Stimulated activated naive CD8-positive, alpha-beta T cell treated with anti-CD3 and anti-CD28 coated beads, Interleukin-15, amount 100 ng/mL, for 72 hours (primary cell): ENCODE measurements around the gene DPT.
"Not testable (repeated sequence)": the region's sequence is repeated elsewhere in the genome, so short reads cannot be mapped to it uniquely, and the experiment has no call there.

ENCODE experiments used
- ATAC-seq: fragments of 150-1000 bp; cut with Tn5 transposase; 2 replicates; pipeline ENCODE4 v1.10.0; 2021; ENCODE audit warnings: mild to moderate bottlenecking, moderate library complexity
- DNase-seq, 2 donors: peaks; one replicate each; pipeline ENCODE4 v3.0.0; 2021 to 2022
- H3K27ac Mint-ChIP-seq, 2 donors: one replicate each; pipeline ENCODE4 v1.8.0; 2022; ENCODE audit warnings: mild to moderate bottlenecking in 2 of 2, mixed read lengths in 2 of 2, moderate library complexity in 2 of 2
- H3K27me3 Mint-ChIP-seq: one replicate; pipeline ENCODE4 v1.8.0; 2022; ENCODE audit warnings: mixed read lengths
- H3K4me1 Mint-ChIP-seq: one replicate; pipeline ENCODE4 v1.8.0; 2022; ENCODE audit warnings: mild to moderate bottlenecking, mixed read lengths
- H3K4me3 Mint-ChIP-seq, 2 donors: one replicate each; pipeline ENCODE4 v1.8.0; 2022; ENCODE audit warnings: mild to moderate bottlenecking in 2 of 2, mixed read lengths in 2 of 2, moderate library complexity in 1 of 2
- H3K9me3 Mint-ChIP-seq, 2 donors: one replicate each; pipeline ENCODE4 v1.8.0; 2022; ENCODE audit warnings: mixed read lengths in 2 of 2

The DPT gene

GRCh38 chr1:168728473-168729404, at the start of gene DPT:
TSS of gene DPT (minus strand) at chr1:168729206. CDS start at chr1:168729174, 32 bp downstream.
- ATAC-seq (no peak), DNase-seq (no peak)
- no peak within 1 kb of the TSS for H3K27ac Mint-ChIP-seq
- no peaks in the 10 kb centered on the region for H3K9me3 Mint-ChIP-seq
- H3K4me3 Mint-ChIP-seq, result no peak within 1 kb of the TSS
- H3K4me1 Mint-ChIP-seq, result no peaks in the 10 kb centered on the region
- H3K27me3 Mint-ChIP-seq, result no peaks in the 10 kb centered on the region

DNA sequence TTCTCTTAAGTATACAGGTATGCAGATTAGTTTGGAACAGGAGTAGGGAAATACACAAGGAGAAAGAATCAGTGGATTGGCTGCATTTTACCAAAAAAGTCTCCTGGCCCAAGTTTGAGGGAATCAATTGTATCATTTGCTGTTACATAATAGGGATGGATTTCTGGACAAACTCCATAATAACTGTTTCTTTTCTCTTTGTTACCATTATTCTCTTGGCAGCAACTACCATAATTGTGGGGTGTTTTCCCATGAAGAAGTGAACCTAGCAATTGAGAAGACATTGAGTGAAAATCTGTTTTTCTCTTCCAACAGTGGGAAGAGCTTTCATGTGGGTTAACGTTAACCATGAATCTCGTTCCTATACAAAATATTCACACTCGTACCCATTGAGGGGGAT, 46.4 kb upstream of the DPT start:
- no peak overlapping the region for H3K4me3 Mint-ChIP-seq
- H3K4me1 Mint-ChIP-seq, result no peaks in the 10 kb centered on the region
- DNase-seq (no peak), ATAC-seq (no peak)
- no peaks in the 10 kb centered on the region for H3K27me3 Mint-ChIP-seq
- H3K9me3 Mint-ChIP-seq, result no peaks in the 10 kb centered on the region
- H3K27ac Mint-ChIP-seq, result no peak overlapping the region

DNA sequence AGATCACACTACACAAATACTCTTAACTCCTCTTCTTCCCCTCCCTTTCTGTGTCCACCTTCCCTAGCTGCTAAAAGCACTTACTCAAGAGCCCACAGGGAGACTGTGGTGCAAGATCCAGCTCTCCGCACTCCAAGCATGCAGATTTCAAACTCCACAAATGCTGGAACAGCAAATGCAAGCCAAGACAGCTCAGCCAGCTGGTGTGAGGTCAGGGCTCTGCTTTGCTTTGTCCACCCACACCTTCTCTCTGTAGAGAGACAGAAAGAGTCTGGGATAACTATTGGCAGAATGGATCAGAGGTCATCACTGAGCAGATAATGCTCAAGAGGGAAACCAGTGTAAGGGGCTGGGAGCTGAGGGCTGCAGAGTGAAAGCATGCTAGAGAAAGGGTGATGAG, 45.2 kb upstream of the DPT start:
- no peaks in the 10 kb centered on the region for H3K27me3 Mint-ChIP-seq
- DNase-seq (no peak), ATAC-seq (no peak)
- no peaks in the 10 kb centered on the region for H3K9me3 Mint-ChIP-seq
- no peaks in the 10 kb centered on the region for H3K4me1 Mint-ChIP-seq
- no peak overlapping the region for H3K27ac Mint-ChIP-seq
- H3K4me3 Mint-ChIP-seq, result no peak overlapping the region

DNA sequence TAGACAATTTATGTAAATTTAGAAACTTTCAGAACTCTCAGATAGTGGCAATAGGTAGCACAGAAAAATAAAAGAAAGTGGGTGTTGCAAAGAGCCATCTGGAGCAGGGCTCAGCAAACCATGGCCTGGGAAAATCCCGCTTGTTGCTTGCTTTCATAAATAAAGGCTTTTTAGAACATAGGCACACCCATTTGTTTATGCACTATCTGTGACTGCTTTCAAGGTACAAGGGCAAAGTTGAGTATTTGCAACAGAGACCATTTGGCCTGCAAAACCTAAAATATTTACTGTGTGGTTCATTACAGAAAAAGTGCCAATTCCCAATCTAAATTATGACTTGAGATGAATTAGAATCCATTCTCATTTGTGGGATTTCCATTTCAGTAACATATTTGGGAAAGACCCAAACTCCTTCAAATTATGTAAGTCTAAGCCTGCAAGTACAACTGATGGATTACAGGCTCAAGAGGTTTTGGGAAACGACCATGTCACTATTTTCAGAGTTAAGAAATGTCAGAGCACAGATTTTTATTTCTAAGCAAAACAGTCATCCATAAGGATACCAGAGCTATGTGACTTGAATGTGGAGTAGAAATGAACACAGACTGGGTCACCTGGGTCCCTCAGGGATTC, 43.5 kb upstream of the DPT start:
- no peak overlapping the region for H3K27ac Mint-ChIP-seq
- DNase-seq (no peak), ATAC-seq (no peak)
- no peaks in the 10 kb centered on the region for H3K9me3 Mint-ChIP-seq
- no peaks in the 10 kb centered on the region for H3K27me3 Mint-ChIP-seq
- H3K4me3 Mint-ChIP-seq, result no peak overlapping the region
- no peaks in the 10 kb centered on the region for H3K4me1 Mint-ChIP-seq

DNA sequence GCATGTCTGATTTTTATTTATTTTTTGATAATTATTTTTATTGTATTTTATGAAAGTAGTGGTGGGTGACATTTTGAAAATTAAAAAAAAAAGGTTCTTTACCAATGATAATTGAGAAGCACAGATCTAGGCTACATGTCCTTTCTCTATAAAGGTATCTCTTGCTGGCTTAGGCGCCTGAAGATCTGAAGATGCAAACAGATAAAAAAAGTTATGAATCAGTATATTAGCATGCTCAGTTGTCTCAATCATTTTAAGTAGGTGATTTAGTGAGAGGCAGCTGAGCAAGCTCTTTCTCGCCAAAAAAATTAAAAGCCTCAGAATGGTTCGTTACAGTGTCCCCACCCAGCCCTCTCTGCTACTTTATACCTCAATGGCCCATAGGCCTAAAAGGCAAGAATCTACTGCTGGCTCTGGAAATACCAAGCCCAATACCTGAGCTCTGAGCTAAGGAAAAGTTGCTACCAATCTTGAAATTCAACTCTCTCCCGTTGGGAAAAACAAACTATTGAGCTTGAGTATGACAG, 42.2 kb upstream of the DPT start:
- Mint-ChIP-seq H3K4me3 (no peak overlapping the region), H3K4me1 (no peaks in the 10 kb centered on the region), H3K9me3 (no peaks in the 10 kb centered on the region), H3K27me3 (no peaks in the 10 kb centered on the region), H3K27ac (no peak overlapping the region)
- no peak for DNase-seq
- no peak for ATAC-seq

DNA sequence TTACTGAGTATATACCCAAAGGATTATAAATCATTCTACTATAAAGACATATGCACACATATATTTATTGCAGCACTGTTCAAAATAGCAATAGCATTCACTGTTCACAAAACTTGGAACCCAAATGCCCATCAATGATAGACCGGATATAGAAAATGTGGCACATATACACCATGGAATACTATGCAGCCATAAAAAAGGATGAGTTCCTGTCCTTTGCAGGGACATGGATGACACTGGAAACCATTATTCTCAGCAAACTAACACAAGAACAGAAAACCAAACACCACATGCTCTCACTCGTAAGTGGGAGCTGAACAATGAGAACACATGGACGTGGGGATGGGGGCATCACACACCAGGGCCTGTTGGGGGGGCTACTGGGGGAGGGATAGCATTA, 40.9 kb upstream of the DPT start:
- H3K4me3 Mint-ChIP-seq, DNase-seq, ATAC-seq, H3K27ac Mint-ChIP-seq, H3K27me3 Mint-ChIP-seq, H3K9me3 Mint-ChIP-seq, H3K4me1 Mint-ChIP-seq: not testable (repeated sequence)

DNA sequence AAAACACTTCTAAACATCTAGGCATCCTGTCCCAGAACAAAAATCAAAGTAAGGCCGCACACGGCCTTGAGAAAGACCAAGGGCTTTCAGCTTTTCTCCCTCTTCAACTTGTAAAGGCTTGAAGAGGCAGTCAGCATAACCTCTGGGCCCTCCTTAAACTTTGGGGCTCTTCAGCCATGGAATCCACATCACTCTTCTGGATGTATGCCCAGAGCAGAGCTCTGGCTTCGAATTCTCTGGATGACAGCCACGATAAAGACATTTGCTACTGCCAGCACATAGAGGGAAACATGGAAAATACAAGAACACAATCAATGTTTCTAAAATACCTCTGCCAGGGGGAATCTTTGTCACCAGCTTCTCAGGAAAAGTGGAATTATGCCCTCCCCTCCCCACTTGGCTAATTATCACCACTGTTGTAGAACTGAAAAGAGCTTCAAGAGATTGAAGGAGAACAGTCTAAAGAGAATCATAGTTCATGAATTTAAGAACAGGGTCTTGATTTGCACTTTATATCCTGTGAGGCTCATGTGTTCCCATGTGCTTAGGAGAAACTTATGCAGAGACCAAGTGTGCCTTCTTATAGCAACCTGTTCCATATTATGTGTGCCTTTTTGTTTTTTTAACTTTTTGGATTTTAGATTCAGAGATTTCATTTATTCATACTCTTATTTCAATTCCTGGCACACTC, 39.0 kb upstream of the DPT start:
- Mint-ChIP-seq H3K27me3 (no peaks in the 10 kb centered on the region), H3K27ac (no peak overlapping the region), H3K9me3 (no peaks in the 10 kb centered on the region), H3K4me1 (no peaks in the 10 kb centered on the region), H3K4me3 (no peak overlapping the region)
- DNase-seq (no peak), ATAC-seq (no peak)

GRCh38 chr1:168766568-168766967, 37.6 kb upstream of the DPT start:
- H3K4me3 Mint-ChIP-seq, result no peak overlapping the region
- H3K9me3 Mint-ChIP-seq, result no peaks in the 10 kb centered on the region
- ATAC-seq (no peak), DNase-seq (no peak)
- no peak overlapping the region for H3K27ac Mint-ChIP-seq
- H3K4me1 Mint-ChIP-seq, result no peaks in the 10 kb centered on the region
- no peaks in the 10 kb centered on the region for H3K27me3 Mint-ChIP-seq

- Mint-ChIP-seq H3K4me1 (no peaks in the 10 kb centered on the region), H3K4me3 (no peak overlapping the region), H3K27me3 (no peaks in the 10 kb centered on the region), H3K27ac (no peak overlapping the region), H3K9me3 (no peaks in the 10 kb centered on the region)
- ATAC-seq (no peak), DNase-seq (no peak)
These were observed 34.0 kb upstream of the DPT start for GRCh38 chr1:168763031-168763430.

DNA sequence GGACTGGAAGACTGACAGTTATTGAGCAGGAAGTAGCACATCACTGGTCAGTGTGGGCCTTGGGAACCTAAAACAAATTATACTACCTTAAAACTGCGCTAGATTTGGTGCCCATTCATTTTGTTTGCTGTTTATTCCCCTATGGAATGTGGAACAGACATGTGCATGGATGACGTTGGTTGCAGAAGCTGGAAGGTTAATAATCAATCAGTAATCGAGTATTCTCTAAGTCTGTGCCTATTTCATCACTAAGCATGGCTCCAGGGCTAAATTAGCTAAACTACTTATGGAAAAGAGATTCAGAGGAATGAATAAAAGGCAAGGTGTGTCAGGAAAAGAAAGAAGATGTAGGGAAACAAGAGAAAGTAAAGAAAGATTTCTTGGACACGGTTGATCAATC, 33.5 kb upstream of the DPT start:
- Mint-ChIP-seq H3K9me3 (no peaks in the 10 kb centered on the region), H3K27ac (no peak overlapping the region), H3K27me3 (no peaks in the 10 kb centered on the region), H3K4me1 (no peaks in the 10 kb centered on the region), H3K4me3 (no peak overlapping the region)
- DNase-seq, result no peak
- no peak for ATAC-seq

- no peak overlapping the region for H3K4me3 Mint-ChIP-seq
- H3K9me3 Mint-ChIP-seq, result no peaks in the 10 kb centered on the region
- H3K27me3 Mint-ChIP-seq, result no peaks in the 10 kb centered on the region
- DNase-seq, result no peak
- no peak overlapping the region for H3K27ac Mint-ChIP-seq
- H3K4me1 Mint-ChIP-seq, result no peaks in the 10 kb centered on the region
- ATAC-seq, result no peak
These were observed 31.8 kb upstream of the DPT start for GRCh38 chr1:168760781-168761180.

GRCh38 chr1:168760241-168760640, 31.2 kb upstream of the DPT start:
- no peak for ATAC-seq
- Mint-ChIP-seq H3K9me3 (no peaks in the 10 kb centered on the region), H3K4me3 (no peak overlapping the region), H3K27me3 (no peaks in the 10 kb centered on the region), H3K4me1 (no peaks in the 10 kb centered on the region), H3K27ac (no peak overlapping the region)
- no peak for DNase-seq

- Mint-ChIP-seq H3K4me1 (no peaks in the 10 kb centered on the region), H3K9me3 (no peaks in the 10 kb centered on the region), H3K4me3 (no peak overlapping the region), H3K27ac (no peak overlapping the region), H3K27me3 (no peaks in the 10 kb centered on the region)
- DNase-seq (no peak), ATAC-seq (no peak)
These were observed 30.1 kb upstream of the DPT start for GRCh38 chr1:168759077-168759476.

GRCh38 chr1:168758503-168758902, 29.5 kb upstream of the DPT start:
- no peak overlapping the region for H3K4me3 Mint-ChIP-seq
- ATAC-seq (no peak), DNase-seq (no peak)
- no peaks in the 10 kb centered on the region for H3K27me3 Mint-ChIP-seq
- H3K4me1 Mint-ChIP-seq, result no peaks in the 10 kb centered on the region
- no peaks in the 10 kb centered on the region for H3K9me3 Mint-ChIP-seq
- no peak overlapping the region for H3K27ac Mint-ChIP-seq

DNA sequence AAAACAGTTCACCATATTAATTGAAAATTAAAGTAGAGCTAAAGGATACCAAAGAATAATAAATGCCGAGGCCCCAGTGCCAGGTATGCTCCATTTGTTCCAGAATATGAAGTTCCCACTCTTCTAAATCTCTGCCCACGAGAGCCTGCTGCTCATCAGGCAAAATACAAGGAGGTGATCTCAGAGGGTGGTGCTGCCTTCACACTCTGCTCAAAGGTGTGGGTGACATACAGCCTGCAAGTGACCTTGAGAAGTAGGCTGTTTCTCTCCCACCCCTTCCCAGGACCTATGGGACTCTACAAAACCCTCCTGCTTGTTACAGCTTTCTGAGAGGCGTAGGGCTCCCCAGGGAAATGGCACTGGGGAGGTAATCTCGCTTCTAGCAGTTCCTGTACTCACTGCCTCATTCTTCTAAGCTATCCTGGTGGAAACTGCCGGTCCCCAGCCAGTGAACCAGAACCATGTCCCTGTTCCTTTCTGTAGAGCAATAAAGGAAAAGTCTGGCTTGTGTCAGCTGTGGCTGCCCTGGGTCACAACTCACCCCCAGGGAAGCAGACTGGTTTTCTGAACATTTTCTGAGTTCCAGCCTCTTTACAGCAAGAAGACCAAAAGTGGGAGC, 26.9 kb upstream of the DPT start:
- peaks cover 14% of the 10 kb centered on the region for H3K27me3 Mint-ChIP-seq
- no peak overlapping the region for H3K27ac Mint-ChIP-seq
- no peaks in the 10 kb centered on the region for H3K9me3 Mint-ChIP-seq
- no peak overlapping the region for H3K4me3 Mint-ChIP-seq
- no peak for ATAC-seq
- DNase-seq, result no peak
- no peaks in the 10 kb centered on the region for H3K4me1 Mint-ChIP-seq
